Measurements from ENCODE around the gene TLCD3B.
A peak's percentile ranks its signal among the peaks of the same experiment; 100 is the strongest.

TLCD3B gene

DNA sequence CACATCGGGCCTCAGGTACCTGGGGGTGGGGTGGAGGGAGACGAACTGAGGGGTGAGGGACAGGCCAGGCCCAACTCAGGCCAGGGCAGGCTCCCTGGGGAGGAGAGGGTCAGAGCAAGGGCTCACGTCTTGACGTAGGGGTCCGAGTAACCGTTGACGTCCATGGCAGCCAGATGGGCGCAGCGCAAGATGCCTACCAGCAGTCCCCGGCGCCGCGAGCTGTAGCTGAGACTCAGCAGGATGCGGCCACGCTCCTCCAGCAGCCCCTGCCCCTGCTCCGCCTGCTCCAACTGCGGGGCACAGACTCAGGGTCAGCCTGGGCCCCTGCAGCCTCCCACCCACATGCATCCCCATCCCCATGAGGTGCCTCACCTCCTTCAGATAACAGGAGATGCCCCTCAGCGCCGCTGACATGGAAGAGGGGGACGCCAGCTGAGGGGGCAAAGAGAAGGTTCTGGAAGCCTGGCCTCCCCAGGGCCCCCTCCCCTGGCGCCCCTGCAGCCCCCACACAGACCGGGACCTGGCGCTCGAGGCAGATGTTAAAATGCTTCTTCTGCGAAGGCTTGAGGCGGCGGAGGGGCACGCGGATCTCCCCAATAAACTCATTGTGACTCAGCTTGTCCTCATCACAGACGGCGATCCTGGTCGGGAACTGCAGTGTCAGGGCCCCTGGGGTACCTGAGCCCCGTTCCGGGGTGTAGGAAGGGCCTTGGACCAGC, 24.3 kb downstream of the TLCD3B start:
- DNase-seq (ENCODE audit: low read depth in 2 of 2, low spot score in 1 of 2): no peak

GRCh38 chr16:30006095-30006473, 25.0 kb downstream of the TLCD3B start:
- DNase-seq (ENCODE audit: low read depth in 2 of 2, low spot score in 1 of 2): no peak

- DNase-seq (ENCODE audit: low read depth in 2 of 2, low spot score in 1 of 2): no peak
These were observed 25.6 kb downstream of the TLCD3B start for GRCh38 chr16:30005341-30006094.

DNA sequence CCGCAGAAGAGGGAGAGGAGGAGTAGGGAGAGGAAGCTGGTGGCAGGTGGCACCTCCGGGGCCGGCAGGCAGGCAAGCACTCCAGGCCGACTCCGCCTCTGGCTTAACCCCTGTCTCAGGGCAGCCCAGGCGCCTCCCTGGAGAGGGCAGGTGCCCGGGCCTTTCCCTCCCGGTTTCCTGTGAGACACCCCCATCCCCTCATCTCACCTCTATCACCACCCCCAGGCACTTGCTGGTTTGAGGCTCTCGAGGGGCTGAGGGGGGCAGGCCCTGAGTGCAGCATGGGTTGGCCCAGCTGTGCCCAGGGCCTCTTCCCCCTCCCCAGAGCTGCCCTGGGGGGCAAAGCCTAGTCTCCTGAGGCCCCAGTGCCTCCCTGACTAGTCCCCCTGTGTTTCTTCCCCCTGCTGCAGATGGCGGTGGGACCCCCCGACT, 26.2 kb downstream of the TLCD3B start:
- no peak for DNase-seq (ENCODE audit: low read depth in 2 of 2, low spot score in 1 of 2)

- DNase-seq (ENCODE audit: low read depth in 2 of 2, low spot score in 1 of 2): no peak
These were observed 26.7 kb downstream of the TLCD3B start for GRCh38 chr16:30004424-30004776.

GRCh38 chr16:30003670-30004423, 27.2 kb downstream of the TLCD3B start:
- DNase-seq (ENCODE audit: low read depth in 2 of 2, low spot score in 1 of 2): no peak

DNA sequence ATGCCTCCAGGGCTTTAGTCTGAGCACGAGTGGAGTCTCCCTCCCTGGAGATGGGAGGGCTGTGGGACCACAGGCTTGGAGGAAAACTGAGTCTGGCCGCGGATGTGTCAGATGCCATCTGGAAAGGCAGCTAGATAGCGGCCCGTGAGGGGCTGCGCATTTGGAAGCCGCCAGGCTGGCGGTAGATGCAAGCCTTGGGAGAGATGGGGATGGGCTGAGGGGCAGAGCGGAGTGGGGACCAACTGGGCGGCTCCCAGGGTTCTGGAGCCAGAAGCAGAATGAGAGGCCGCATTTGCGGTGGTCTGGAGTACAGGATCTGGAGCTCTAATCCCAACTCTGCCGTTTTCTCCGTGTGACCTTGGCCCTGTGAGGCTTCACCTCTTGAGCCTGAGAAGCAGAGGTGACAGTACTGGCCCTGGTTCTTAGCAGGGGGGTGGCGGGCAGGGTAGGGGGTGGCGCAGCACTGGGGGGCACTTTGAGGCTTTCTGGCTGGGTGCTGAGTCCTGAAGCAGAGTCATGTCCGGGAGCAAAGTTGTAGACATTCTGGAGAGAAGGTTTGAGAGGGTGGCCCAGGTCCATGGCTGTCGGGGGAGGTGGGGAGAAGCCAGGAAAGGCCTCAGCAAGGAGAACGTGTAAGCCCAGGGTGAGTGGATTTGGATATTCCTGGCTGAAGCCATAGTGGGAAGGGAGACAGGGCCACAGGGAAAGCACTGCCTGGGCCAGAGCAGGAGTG, 28.3 kb downstream of the TLCD3B start:
- no peak for DNase-seq (ENCODE audit: low read depth in 2 of 2, low spot score in 1 of 2)

DNA sequence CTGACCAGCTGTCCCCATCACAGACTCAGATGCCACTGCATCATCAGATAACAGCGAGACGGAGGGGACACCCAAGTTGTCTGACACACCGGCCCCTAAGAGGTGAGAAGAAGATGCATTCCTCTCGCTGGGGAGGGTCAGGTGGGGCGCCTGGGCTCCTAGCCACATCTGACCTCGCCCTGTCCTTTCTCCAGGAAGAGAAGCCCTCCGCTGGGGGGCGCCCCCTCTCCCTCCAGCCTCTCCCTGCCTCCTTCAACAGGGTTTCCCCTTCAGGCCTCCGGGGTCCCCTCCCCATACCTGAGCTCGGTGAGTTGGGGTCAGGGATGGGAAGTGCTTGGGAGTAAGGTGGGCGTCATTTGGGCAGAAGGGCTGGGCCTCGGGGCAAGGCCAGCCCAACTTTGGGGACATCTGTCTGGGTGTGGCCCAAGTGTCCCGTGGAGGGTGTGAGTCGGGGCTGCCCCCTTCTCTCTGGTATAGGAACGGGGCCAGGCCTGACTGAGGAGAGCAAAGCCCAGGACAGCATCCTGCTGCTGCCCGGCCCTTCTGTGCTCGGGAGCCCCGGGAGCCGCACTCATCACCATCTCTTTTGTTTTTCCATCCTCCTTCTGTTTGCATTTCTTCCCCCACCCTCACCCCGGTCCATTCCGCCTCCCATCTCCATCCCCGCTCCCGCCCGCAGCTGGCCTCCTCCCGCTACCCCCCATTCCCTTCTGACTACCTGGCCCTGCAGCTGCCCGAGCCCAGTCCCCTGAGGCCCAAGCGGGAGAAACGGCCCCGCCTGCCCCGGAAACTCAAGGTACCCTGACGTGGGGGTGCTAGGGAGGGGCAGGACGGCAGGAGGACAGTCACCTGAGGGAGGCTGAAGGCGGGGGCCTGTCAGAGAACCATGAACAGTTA, 30.1 kb downstream of the TLCD3B start:
- no peak for DNase-seq (ENCODE audit: low read depth in 2 of 2, low spot score in 1 of 2)

DNA sequence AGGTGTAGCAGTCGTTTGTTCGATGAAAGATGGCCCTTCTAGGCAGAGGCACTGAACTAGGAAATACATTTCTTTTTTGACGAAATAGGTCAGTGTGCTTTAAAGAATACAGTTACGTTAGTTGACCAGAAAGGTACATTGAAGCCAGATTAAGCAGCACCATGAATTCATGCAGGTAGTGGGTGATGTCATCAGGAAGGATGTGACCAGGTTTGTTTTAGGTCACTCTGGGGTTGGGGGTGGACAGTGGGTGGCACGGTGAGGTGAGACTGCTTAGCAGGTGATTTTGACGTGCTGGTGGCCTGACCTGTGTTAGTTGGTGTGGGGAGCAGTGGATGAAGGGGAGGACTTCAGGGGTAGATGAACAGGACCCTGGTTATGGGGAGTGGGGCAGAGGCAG, 31.5 kb downstream of the TLCD3B start:
- no peak for DNase-seq (ENCODE audit: low read depth in 2 of 2, low spot score in 1 of 2)

GRCh38 chr16:29996766-29997250, 34.3 kb downstream of the TLCD3B start:
- DNase-seq (ENCODE audit: low read depth in 2 of 2, low spot score in 1 of 2): no peak

GRCh38 chr16:29995911-29996765, 34.9 kb downstream of the TLCD3B start, which contains the start of gene INO80E:
Gene INO80E (plus strand): TSS chr16:29996241. CDS start chr16:29996311, 70 bp downstream.
- DNase-seq (ENCODE audit: low read depth in 2 of 2, low spot score in 1 of 2): peak; percentile 98

DNA sequence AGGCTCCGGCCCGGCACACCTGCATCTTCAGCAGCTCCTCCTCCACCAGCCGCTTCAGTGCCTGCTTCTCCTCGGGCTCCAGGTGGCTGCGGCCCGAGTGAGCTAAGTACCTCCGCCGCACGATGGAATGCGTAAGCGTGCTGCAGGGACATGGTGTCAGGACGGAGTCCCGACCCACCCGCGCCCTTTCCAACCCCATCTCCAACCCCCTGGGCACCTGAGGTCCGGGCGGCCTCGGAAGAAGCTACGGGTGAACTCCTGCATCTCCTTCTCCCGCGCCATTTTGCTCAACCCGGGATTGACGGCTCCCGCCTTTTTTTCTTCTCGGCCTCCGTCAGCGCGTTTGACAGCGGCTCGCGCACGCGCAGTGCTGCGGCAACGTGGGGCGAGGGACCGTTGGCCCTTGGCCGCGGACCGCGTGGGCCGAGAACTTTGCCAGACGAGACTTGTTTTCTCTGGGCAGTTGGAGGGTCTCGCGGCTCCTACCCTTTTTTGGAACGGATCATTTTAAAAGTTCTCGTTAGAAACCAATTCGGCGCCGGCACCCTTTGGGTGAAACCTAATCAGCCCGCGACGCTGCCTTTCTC, 35.7 kb downstream of the TLCD3B start, which contains the start of gene HIRIP3:
Gene HIRIP3 (minus strand): TSS at position 294 of the 587 bp plus-strand sequence. CDS start 12 bp downstream, at position 282.
- peak; percentile 63 to 66 for DNase-seq (ENCODE audit: low read depth in 2 of 2, low spot score in 1 of 2)

DNA sequence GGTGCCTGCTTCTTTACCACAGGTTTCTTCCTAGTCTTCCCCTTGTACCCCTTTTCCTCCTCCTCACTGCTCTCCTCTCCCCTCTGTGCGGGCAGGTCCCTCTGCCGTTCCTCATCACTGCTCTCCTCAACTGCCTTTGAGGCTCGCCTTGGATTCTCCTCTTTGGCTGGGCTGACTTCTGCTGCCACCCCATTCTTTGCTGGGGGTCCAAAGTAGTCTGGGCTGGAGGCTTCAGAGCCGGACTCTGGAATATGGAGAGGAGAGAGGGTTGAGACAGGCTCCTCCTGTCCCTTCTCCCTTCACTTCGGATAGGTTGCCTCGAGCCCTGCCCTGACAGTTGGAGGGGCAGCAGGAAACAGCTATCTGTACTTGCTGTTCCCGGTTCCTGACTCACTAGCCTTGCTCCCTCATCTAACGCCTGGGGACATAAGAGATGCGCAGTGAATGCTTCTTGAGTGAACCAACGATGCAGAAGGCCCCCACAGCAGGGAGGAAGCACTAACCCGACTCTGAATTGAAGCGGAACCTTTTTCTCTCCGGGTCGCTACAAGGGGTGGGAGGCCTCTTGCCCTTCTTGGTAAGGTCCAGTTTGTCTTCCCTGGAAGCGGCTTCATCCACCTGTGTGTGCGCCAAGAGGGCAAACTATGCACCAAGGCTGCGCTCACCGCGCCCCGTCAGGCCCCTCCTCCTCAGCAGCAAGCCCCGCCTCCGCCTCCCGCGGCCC, 36.3 kb downstream of the TLCD3B start:
- DNase-seq (ENCODE audit: low read depth in 2 of 2, low spot score in 1 of 2): peak; percentile 33 to 45

- DNase-seq (ENCODE audit: low read depth in 2 of 2, low spot score in 1 of 2): no peak
These were observed 37.0 kb downstream of the TLCD3B start for GRCh38 chr16:29993903-29994599.

GRCh38 chr16:29993191-29993902, 37.7 kb downstream of the TLCD3B start:
- DNase-seq (ENCODE audit: low read depth in 2 of 2, low spot score in 1 of 2): no peak

- DNase-seq (ENCODE audit: low read depth in 2 of 2, low spot score in 1 of 2): no peak
These were observed 38.6 kb downstream of the TLCD3B start for GRCh38 chr16:29992344-29992967.
